ENCODE results near the gene IGBP1.
"Not testable (repeated sequence)": the region's sequence is repeated elsewhere in the genome, so short reads cannot be mapped to it uniquely, and the experiment has no call there.

The IGBP1 gene

DNA sequence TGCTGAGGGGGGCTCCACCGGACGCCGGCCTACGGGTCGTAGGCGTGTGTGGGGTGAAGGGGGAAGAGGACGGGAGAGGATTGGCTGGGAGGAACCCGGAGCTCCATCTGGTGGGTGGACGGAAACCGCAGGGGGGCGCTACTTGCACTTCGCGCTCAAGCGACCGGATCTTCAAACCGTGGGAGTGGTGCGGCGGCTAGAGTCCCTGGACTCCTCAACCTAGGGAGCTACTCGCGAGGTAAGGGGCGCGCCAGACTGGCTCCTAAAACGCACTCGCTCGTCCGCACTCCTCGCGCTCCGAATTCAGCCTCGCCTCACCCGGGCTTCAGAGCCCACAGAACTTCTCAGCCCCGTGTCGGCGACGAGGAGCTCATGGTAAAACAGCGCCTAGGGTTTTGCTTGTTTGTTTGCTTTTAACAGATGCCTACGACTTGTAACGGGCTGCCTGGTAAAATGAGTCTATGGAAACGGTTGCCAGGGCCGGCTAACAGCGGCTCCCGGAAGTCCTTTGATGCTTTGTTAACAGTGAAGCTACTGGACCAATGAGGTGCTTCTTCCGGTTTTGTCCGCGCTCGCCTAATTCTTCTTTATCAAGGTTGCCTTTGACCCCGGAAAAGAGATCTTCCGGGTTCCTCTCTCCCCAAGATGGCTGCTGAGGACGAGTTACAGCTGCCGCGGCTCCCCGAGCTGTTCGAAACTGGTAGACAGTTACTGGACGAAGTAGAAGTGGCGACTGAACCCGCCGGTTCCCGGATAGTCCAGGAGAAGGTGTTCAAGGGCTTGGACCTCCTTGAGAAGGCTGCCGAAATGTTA, at the start of gene IGBP1:
Gene IGBP1 (plus strand): TSS at position 145 of the 813 bp plus-strand sequence. CDS start 501 bp downstream, at position 646.
- in situ Hi-C loops (cut with HindIII; ENCODE audit: low sequenced_read_pairs), result no loop called here

DNA sequence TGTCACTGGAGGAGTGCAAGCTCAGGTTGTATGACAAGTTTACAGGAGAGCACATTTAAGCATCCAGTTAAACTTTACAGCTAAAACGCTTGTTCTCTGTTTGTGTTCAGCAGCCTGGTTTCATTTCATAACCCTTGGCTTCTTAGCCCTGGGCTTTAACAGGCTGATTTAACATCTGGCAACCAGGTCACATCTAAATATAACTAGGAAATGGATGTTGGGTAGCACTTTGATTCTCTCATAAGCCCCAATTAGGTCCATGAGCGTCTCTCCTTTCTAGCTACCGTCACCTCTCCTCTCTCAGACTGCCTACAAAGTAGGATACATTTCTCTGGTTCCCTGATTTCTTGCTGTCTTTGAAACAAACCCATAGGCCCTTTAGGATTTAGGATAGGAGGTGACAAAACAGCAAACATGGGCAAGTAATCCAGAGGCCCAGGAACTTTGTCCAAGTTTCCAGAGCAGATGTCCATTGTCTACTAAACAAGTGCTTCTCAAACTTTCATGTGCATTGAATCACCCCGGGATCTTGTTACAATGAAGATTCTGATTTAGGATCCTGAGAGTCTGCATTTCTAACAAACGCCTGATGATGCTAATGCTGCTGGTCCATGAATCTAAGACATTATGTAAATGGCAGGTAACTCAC, 48.5 kb upstream of the IGBP1 start:
- in situ Hi-C loops (cut with HindIII; ENCODE audit: low sequenced_read_pairs), result no loop called here

DNA sequence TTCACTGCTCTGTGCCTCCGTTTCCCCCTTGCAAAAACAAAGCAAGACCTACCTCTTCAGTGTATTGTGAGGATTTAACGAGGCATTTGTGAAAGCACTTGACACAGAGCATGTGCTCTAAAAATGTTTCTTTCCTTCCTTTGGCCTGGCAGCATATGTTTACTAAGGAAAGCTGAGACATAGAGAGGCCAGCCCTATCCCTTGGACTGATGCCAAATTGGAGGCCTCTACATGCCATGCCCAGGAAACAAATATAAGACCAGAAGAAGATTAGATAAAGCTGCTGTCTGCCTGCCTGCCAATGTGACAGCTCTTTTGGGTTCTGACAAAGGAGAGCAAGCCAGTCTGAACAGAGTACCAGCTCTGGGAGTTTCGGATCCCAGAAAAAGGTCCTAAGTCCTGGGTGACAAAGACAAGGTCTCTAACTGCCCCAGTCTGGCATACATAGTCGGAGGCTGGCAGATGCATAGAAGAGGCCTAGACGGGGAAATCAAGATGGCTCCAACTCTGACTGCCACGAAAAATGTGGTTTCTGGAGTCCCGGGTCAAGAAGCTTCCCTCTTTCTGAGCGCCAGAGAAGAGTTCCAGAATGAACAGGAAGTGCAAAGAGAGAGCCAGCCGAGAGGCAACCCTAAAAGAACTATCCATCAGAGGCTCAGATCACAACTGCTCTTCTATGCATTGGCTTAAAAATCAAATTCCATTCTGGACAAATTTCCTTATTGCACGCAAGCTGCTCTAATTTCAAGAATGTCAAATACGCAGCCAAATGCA, 45.2 kb upstream of the IGBP1 start:
- in situ Hi-C loops (cut with HindIII; ENCODE audit: low sequenced_read_pairs), result no loop called here

DNA sequence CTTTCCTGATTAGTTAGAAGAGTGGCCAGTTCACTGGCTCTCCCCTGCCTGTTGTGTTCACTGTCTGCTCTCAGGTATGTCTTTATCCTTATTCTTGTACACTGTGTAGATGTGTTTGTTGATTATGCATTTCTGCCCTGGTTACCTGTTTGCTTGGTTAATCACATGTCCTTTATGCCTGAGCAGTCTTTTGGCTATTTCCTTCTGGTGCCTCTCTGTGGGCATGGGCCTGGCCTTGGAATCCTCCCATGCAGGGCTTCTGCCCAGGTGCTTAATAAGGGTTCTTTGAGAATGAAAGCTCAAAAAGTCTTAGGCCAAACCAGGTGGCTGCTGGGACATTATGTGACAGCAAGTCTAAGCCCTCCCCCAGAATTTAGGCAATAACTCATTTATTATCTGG, 44.5 kb upstream of the IGBP1 start:
- in situ Hi-C loops (cut with HindIII; ENCODE audit: low sequenced_read_pairs), result no loop called here

DNA sequence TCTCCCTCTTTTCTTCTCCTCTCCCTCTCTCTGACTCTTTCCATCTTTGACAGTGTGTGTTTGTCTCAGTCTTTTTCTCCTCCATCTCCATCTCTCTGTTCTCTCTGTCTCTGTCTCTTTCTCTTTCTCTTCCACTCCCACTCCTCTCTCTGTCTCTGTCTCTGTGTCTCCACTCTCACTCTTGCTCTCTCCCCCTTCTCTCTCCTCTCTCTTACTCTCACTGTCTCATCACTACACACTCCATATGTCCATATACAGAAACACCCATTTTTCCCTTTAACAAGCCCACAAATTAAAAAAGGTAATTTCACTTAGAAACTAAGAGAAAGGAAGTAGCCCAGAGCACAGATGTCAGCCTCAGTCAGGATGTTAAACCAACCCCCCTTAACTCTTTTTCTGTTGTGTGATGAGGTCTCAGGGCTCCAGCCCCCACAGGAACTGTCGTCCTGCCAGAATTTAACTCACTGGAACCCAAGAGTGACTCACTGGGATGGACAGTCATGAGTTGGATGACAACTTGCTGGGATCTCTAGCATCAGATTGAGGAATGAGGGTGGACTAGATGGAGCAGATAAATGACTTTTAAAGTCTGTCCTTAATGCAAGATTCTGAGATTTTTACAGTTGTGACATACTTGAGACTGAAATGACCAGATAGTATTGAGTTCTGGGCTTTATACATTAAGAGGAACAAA, 43.5 kb upstream of the IGBP1 start:
- in situ Hi-C loops (cut with HindIII; ENCODE audit: low sequenced_read_pairs), result no loop called here

DNA sequence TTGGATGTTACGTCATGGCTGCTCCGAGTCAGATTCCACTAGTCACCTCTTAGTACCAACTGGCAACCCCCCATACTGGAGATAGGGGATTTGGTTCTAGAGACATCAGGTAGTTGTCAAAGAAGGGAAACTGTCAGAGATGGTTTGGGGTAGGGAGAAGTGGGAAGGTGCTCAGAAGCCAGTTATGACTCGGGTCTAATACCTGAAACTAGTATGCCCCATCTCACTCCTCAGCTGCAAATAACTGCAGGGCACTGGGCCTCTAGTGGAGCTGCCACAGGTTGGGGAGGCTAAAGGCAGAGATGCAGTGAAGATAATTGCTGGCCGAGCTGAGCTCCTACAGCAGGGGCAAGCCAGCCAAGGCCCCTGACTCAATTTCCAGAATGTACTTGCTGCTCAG, 41.0 kb upstream of the IGBP1 start:
- in situ Hi-C loops (cut with HindIII; ENCODE audit: low sequenced_read_pairs), result no loop called here

DNA sequence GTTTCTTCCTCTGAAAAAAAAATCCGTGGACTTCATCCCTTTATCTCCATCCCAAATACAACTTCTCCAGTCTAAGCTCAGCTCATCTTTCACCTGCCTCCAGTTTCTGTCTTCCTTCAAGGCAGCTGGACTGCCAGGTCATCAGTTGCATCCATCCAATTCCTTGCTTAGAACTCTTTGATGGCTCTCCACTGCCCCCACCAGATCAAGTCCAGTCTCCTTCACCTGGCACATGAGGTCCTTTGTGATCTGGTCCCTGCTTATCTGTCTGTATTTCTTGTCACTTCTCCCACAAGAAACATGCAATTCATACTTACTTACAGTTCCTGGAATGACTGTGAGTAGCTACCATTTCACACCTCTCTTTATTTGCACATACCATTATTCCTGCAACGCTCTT, 37.2 kb upstream of the IGBP1 start:
- in situ Hi-C loops (cut with HindIII; ENCODE audit: low sequenced_read_pairs), result no loop called here

DNA sequence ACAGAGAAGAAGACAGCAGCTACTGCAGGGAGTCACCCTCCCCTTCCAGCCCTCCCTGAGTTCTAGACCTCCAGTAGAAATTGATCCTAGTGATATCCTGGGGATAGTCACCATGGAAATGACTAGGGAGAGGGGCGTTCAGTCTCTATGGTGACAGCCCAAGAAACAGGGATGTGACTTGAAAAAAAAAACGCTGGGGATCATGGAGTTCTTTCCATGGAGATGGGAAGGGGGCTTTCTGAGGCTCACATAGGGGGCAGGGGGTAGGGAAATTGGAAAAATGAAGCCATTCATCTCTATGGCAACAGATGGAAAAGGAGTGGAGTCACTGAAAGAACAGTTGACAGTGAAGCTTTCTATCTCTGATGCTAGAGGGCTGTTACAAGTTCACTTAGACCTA, 28.0 kb upstream of the IGBP1 start:
- in situ Hi-C loops (cut with HindIII; ENCODE audit: low sequenced_read_pairs), result no loop called here

DNA sequence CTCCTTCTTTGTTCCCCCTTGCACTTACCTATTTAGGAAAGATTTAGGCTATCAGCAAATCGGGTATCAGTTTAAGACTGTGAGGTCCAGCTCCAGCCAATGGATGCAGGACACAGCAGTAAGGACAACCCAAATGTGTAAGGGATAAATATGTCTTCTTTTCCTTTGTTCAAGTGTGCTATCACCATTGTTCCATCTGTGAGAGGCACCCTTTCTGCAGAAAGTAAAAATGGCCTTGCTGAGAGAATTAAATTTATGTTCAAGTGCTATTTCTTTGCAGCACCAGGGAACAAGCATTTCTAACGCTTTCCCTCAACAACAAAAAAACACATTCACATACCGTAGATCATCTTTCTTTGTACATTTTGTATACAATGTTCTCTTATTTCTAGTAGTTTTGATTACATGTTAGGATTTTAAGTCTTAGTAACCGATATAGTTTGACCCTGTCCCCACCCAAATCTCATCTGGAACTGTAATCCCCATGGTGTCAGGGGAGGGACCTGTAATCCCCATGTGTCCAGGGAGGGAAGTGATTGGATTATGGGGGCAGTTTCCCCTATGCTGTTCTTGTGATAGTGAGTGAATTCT, 21.7 kb upstream of the IGBP1 start:
- in situ Hi-C loops (cut with HindIII; ENCODE audit: low sequenced_read_pairs), result not testable (repeated sequence)

DNA sequence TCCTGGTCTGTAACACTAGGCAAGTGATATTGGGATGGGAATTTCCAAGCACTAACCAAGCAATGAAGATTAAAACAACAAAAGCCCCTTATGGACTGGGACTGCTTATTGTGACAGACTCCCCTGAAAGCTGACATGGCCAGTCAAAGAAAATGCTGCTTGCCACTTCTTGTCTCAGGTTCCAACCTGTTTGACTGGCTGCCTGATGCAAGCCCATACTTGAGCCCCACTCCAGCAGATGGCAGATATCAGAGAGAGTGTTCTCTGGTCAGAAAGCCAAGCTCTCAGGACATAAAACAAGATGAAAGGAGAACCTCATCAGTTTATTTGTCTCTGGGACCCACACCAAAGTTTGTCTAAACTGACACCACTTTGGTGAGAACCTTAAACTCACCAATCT, 15.5 kb upstream of the IGBP1 start:
- in situ Hi-C loops (cut with HindIII; ENCODE audit: low sequenced_read_pairs), result no loop called here

DNA sequence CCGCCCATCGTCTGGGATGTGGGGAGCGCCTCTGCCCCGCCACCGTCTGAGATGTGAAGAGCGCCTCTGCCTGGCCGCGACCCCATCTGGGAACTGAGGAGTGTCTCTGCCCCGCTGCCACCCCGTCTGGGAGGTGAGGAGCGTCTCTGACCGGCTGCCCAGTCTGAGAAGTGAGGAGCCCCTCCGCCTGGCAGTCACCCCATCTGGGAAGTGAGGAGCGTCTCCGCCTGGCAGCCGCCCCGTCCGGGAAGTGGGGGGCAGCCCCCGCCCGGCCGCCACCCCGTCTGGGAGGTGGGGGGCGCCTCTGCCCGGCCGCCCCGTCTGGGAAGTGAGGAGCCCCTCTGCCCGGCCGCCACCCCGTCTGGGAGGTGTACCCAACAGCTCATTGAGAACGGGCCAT, 10.2 kb upstream of the IGBP1 start:
- in situ Hi-C loops (cut with HindIII; ENCODE audit: low sequenced_read_pairs), result not testable (repeated sequence)

DNA sequence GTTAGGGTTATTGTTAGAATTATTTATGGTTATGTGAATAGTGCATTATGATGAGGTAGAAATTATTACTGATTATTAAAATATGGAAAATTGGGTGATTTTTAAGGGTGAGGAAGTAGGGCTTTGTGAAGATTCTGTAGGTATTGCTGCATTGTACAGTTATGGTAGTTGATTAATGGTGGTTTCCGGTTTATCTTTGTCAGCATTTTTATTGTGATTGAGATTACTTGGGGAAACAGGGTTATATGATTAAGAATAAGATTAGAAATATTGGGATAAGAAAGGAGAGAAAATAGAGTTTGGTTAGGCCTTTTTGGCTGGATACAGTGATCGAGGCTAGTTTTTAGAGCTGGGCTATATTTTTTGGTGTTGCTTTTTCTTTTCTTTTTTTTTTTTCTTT, 8.6 kb upstream of the IGBP1 start:
- in situ Hi-C loops (cut with HindIII; ENCODE audit: low sequenced_read_pairs), result no loop called here

DNA sequence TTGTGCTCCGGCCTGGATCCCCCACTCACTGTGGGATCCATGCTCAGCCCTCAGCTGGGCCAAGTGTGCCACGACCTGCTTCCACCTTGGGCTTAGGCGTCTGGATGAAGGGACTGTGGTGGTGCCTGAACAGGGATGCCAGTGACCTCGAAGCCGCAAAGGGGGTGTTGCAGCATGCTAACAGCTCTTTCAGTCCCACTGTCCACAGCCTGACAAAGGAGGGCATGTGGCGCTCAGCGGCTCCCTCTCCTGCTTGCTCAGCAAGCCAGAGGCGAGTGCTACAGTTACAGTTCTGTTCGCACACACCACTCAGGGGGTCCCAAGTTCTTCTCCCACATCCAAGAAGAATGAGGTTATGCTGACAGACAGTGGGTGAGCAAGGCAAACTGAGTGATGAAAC, 5.2 kb upstream of the IGBP1 start:
- in situ Hi-C loops (cut with HindIII; ENCODE audit: low sequenced_read_pairs), result no loop called here

DNA sequence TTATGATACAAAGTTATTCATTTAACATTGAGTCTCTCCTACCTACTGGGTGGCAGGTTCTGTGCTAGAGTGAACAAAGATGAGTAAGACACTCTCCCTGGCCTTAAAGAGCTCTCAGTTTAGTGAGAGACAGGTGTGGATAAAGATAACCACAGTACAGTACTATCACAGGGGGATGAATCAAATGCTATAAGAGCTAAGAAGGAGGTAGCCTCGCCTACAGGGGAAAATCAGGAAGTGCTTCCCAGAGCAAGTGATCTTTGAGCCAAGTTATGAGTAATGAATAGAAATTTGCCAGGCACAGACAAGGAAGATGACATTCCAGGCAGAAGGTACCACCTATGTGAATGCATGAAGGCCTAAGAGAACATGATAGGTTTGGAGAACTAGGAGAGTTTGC, 3.4 kb upstream of the IGBP1 start:
- in situ Hi-C loops (cut with HindIII; ENCODE audit: low sequenced_read_pairs), result no loop called here

DNA sequence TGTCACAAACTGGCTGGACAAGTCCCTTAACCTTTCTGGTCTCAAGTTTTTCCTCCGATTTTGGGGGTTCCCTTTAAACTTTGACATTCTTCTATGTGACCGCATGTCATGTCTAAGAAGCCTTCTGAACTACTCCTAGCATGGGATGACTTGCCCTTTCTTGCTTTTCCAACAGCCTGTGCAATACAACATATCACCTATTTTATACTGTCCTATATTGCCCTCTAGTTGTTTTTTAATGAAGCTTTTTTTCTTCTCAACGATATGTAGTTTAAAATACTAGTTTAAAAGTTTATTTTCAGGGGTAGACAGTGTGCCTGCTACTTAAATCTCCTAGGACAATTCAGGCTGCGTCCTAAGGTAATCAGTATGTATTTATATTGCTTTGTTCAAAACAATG, 1.0 kb upstream of the IGBP1 start:
- in situ Hi-C loops (cut with HindIII; ENCODE audit: low sequenced_read_pairs), result no loop called here

DNA sequence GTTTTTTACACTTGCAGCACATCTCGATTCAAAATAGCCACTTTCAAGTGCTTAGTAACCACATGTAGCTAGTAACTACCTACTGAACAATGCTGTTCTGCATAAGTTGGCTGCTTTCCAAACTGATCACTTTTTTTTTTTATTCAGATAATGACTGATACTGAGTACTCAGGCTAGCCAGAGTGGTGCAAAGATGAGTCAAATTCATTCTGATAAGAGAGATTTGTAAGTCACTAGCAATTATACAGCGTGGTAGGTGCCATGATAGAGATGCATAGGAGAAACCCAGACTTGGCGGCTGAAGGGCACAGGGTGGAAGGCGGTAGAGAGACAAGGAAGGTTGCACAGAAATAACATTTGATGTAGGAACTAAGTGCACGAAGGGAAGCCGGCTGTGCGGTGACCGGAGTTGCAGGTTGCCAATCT, 357 bp upstream of the IGBP1 start:
- in situ Hi-C loops (cut with HindIII; ENCODE audit: low sequenced_read_pairs), result no loop called here

DNA sequence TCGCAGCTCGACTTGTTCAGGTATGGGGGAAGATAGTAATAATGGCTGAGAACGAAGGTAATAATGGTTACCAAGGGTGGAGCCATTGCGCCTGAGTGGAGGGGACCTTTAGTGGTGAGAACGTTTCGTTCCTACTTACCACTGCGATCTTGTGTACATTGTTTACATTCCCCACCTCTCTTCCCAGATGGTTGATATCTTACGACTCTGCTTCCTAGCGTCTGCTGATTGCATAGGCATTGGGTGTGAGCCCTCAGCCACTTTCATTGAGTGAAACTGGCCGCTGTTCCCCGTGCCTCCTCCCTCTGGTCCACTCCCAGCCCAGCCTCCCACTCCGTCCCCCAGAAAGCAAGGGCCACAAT, 850 bp downstream of the IGBP1 start:
- in situ Hi-C loops (cut with HindIII; ENCODE audit: low sequenced_read_pairs), result no loop called here

DNA sequence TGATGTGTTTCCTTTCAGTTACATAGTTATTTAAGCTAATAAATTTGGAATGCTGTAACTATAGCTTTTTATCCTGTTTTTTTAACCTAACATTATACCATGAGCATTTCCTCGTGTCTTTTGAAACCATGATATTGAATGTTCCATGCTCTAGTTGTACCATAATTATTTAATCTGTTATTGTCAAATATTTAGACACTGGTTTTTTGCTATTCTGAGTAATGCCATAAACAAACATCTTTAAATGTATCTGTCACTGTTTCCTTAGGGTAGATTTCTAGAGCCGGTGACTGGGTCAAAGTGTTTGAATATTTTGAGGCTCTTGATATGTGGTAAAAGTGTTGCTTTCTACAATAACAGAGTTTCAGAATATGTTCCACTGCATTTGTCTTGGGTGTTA, 5.4 kb downstream of the IGBP1 start:
- in situ Hi-C loops (cut with HindIII; ENCODE audit: low sequenced_read_pairs), result no loop called here

DNA sequence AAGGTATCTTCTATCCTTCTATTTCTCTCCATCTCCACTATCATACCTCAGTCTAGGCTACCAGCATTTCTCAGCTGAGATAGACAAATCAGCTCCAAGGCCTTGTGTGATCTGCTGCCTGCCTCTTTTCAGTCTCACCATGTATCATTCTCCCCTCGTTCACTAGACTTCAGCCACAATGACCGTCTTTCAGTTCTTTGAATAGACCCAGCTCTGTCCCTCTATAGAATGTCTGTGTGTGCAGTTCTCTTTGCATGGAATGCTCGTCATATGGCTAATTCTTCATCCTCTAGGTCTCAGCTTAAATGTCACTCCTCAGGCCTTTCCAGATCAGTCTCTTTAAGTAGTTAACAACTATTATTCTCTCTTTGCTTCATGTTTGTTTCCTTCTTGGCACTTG, 6.5 kb downstream of the IGBP1 start:
- in situ Hi-C loops (cut with HindIII; ENCODE audit: low sequenced_read_pairs), result no loop called here

DNA sequence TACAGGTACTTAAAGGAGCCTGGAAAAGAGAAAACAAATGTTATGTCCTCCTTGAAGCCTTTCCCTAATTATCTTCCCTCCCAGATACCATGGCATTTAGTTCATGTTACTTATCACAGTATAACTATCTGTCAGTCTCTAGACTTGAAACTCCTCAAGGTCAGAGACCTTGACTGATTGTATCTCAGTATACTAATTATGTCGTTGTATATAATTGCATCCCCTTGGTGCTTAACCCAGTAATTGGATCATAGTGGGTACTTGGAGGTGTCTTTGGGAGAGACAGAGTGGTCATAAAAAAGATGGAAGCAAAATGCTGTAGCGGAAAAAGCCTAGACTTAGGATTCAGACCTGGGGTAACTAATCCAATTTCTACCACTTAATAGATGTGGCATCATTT, 8.1 kb downstream of the IGBP1 start:
- in situ Hi-C loops (cut with HindIII; ENCODE audit: low sequenced_read_pairs), result no loop called here

All from DLD1 (cell line).